ENCODE data around the gene FHIT.

DNA sequence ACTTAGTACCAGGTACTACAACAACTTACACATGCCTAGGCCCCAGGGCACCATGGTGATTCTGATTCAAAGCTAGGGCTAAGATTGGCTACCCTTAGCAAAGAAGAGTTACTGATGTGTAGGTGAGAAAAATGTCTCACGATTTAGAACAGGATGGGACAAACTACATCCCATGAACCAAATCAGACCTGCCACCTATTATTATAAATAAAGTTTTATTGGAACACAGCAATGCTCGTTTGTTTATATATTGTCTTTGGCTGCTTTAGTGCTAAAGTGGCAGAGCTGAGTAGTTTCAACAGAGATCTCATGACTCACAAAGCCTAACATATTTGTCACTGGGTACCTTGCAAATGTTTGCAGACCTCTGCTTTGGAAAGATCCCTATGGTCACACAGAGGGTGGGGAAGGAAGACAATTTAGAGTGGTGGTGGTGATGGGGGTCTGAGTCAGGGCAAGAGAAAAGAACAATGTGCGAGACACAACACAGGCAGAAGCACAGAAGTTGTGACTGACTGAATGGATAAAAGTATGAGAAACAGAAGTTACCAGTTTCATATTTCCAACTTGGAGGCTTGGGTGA, 1430.8 kb downstream of the FHIT start:
- TF ChIP-seq YY1 (IDR thresholded peaks at IDR 0.05; ENCODE audit: insufficient read depth, insufficient read length) = no peak
- no peak for TF ChIP-seq ZNF274 (IDR thresholded peaks at IDR 0.05; ENCODE audit: low read depth, low read length)
- TF ChIP-seq SUZ12 (IDR thresholded peaks at IDR 0.05; ENCODE audit: extremely low read depth, insufficient read depth, insufficient read length) = no peak
